Measurements from ENCODE around the gene ETV1. TPM values are rescaled to one million over a fixed set of nuclear protein-coding genes. Genes with fewer than 3 reads are reported as not detected.

The ETV1 gene
- 1 to 10 TPM; 3.3 to 8.2 (median 5.6) TPM for total RNA-seq
- long read RNA-seq = 0 reads

- DNase-seq = peak; percentile 59 to 79 (median 74)
- peak within 1 kb of the TSS; percentile 81 to 86 (median 83) for H3K27ac ChIP-seq
- peak within 1 kb of the TSS; percentile 70 to 73 (median 73) for H3K4me3 ChIP-seq
- 0% methylated on average over 30 of the region's 38 CpGs for WGBS (ENCODE audit: insufficient coverage, low coverage, low lambda C conversion rate, missing lambda C conversion rate)
- intact Hi-C loops (cut with DNase I) = no loop called here
- H3K27me3 ChIP-seq = no peaks in the 10 kb centered on the region
- ATAC-seq = peak; percentile 58 to 67 (median 62)
- peak; percentile 22 to 40 (median 36) for TF ChIP-seq CTCF (IDR thresholded peaks at IDR 0.05)
- TF ChIP-seq POLR2A (IDR thresholded peaks at IDR 0.05) = peak; percentile 36
- no peaks in the 10 kb centered on the region for H3K36me3 ChIP-seq
- peaks cover 0 to 15% (median 5%) of the 10 kb centered on the region in 4 donors for H3K4me1 ChIP-seq
- H3K9me3 ChIP-seq = no peaks in the 10 kb centered on the region
These were observed at the start of gene ETV1 for GRCh38 chr7:13989126-13989948. Gene ETV1, minus strand, starts transcription at chr7:13989666. Its CDS starts 614 bp downstream, at chr7:13989052.

- ATAC-seq (no peak), DNase-seq (no peak)
- Histone ChIP-seq H3K36me3 (no peaks in the 10 kb centered on the region), H3K4me1 (no peaks in the 10 kb centered on the region), H3K27me3 (no peaks in the 10 kb centered on the region), H3K9me3 (no peaks in the 10 kb centered on the region), H3K4me3 (no peak overlapping the region), H3K27ac (no peak overlapping the region)
- no peak for TF ChIP-seq POLR2A (IDR thresholded peaks at IDR 0.05)
- TF ChIP-seq CTCF (IDR thresholded peaks at IDR 0.05) = no peak
- intact Hi-C loops (cut with DNase I) = no loop called here
- 57% methylated on average over 2 of the region's 2 CpGs for WGBS (ENCODE audit: insufficient coverage, low coverage, low lambda C conversion rate, missing lambda C conversion rate)
These were observed 34.9 kb upstream of the ETV1 start for GRCh38 chr7:14024406-14024805.

GRCh38 chr7:14023838-14024237 lies 34.4 kb upstream of the ETV1 start:
- Histone ChIP-seq H3K9me3 (no peaks in the 10 kb centered on the region), H3K4me1 (no peaks in the 10 kb centered on the region), H3K27me3 (no peaks in the 10 kb centered on the region), H3K4me3 (no peak overlapping the region), H3K27ac (no peak overlapping the region), H3K36me3 (no peaks in the 10 kb centered on the region)
- TF ChIP-seq CTCF (IDR thresholded peaks at IDR 0.05) = no peak
- TF ChIP-seq POLR2A (IDR thresholded peaks at IDR 0.05) = no peak
- WGBS (ENCODE audit: insufficient coverage, low coverage, low lambda C conversion rate, missing lambda C conversion rate) = 82% methylated on average over 2 of the region's 2 CpGs
- intact Hi-C loops (cut with DNase I) = no loop called here
- DNase-seq (no peak), ATAC-seq (no peak)

GRCh38 chr7:14023342-14023741 lies 33.9 kb upstream of the ETV1 start:
- no peaks in the 10 kb centered on the region for H3K4me1 ChIP-seq
- no peaks in the 10 kb centered on the region for H3K9me3 ChIP-seq
- H3K36me3 ChIP-seq = no peaks in the 10 kb centered on the region
- no peak for ATAC-seq
- TF ChIP-seq POLR2A (IDR thresholded peaks at IDR 0.05) (no peak), CTCF (IDR thresholded peaks at IDR 0.05) (no peak)
- H3K27me3 ChIP-seq = no peaks in the 10 kb centered on the region
- no peak for DNase-seq
- no peak overlapping the region for H3K27ac ChIP-seq
- WGBS (ENCODE audit: insufficient coverage, low coverage, low lambda C conversion rate, missing lambda C conversion rate) = 68% methylated on average over 4 of the region's 4 CpGs
- intact Hi-C loops (cut with DNase I) = no loop called here
- H3K4me3 ChIP-seq = no peak overlapping the region

All from right lobe of liver (tissue), 6 donors.